Endothelial cell of umbilical vein (primary cell): Measurements from ENCODE around the gene SQSTM1. TPM values are rescaled to one million over a fixed set of nuclear protein-coding genes. Genes with fewer than 3 reads are reported as not detected.

ENCODE experiments used
- BruUV-seq: library from RNA; stranded (reverse); fragments of 400-500 nt; replicated peaks from 2 replicates; lab custom pipeline; 2021; lab: Mats Ljungman, UMichigan
- CTCF ChIA-PET: fragments of 300-600, 350-600 bp; sonication (Branson Sonifier 250); formaldehyde crosslinking; loops from one replicate; lab custom pipeline; 2021; ENCODE audit warnings: antibody characterized with exemption, inconsistent platforms; lab: Charles Lee
- POLR2A ChIA-PET: fragments of 300-600, 350-600 bp; sonication (Branson Sonifier 250); formaldehyde crosslinking; loops from one replicate; lab custom pipeline; 2021; ENCODE audit warnings: antibody characterized with exemption, inconsistent platforms; lab: Charles Lee
- DNase-seq: peaks from one replicate; pipeline ENCODE4 v3.0.0-alpha.2; 2011; ENCODE audit warnings: low read depth, low spot score
- FAIRE-seq: peaks from 2 replicates; lab custom pipeline; 2011; peaks lifted over from hg19 to GRCh38; lab: Jason Lieb, UNC
- H2AFZ ChIP-seq: 2 replicates; pipeline ENCODE4 v1.6.0; 2012; ENCODE audit warnings: low read depth, low read length, control low read depth, inconsistent platforms
- H3K27ac ChIP-seq: 2 replicates; pipeline ENCODE4 v1.5.1; 2011; ENCODE audit warnings: low read depth, mild to moderate bottlenecking, control low read depth, low read length, moderate library complexity; ENCODE audit not compliant: insufficient read depth
- H3K27me3 ChIP-seq, 2 experiments: 2 replicates each; pipeline versions ENCODE4 v1.6.0 to v1.6.1; 2011; ENCODE audit warnings: low read length in 2 of 2, mixed read lengths in 1 of 2; ENCODE audit not compliant: control insufficient read depth in 2 of 2, insufficient read depth in 2 of 2
- H3K36me3 ChIP-seq, 2 experiments: 2 replicates in 1 of 2; 3 replicates in 1 of 2; pipeline ENCODE4 v1.5.1; 2011; ENCODE audit warnings: low read length in 2 of 2, mild to moderate bottlenecking in 1 of 2, moderate library complexity in 1 of 2; ENCODE audit not compliant: control insufficient read depth in 2 of 2, insufficient read depth in 2 of 2; ENCODE audit errors: extremely low read depth in 1 of 2
- H3K4me1 ChIP-seq: 3 replicates; pipeline ENCODE4 v1.5.1; 2011; ENCODE audit warnings: mild to moderate bottlenecking, low read length; ENCODE audit not compliant: control insufficient read depth, insufficient read depth; ENCODE audit errors: extremely low read depth
- H3K4me2 ChIP-seq: 2 replicates; pipeline ENCODE4 v1.6.1; 2011; ENCODE audit warnings: low read length, control low read depth, mixed read lengths; ENCODE audit not compliant: insufficient read depth
- H3K4me3 ChIP-seq, 3 experiments: fragments of 200-600 bp in 1 of 3; sonication (generic), shearing (Covaris generic) in 1 of 3; replicated peaks in 1 of 3; 2 replicates each; pipeline ENCODE4 v1.5.1; 2011 to 2016; ENCODE audit warnings: control low read depth in 3 of 3, low read length in 3 of 3, mild to moderate bottlenecking in 2 of 3, inconsistent platforms in 1 of 3, low read depth in 1 of 3, moderate library complexity in 1 of 3; ENCODE audit not compliant: insufficient read depth in 1 of 3
- H3K79me2 ChIP-seq: 2 replicates; pipeline ENCODE4 v1.6.0; 2012; ENCODE audit warnings: low read length, inconsistent platforms; ENCODE audit not compliant: control insufficient read depth, insufficient read depth
- H3K9ac ChIP-seq: replicated peaks from 2 replicates; pipeline ENCODE3; 2011; ENCODE audit warnings: low read length, control low read depth; ENCODE audit not compliant: insufficient read depth; ENCODE audit errors: extremely low read depth
- H3K9me1 ChIP-seq: replicated peaks from 3 replicates; pipeline ENCODE4 v1.6.0; 2011; ENCODE audit warnings: mild to moderate bottlenecking, low read length; ENCODE audit not compliant: control insufficient read depth, insufficient read depth; ENCODE audit errors: extremely low read depth
- H3K9me3 ChIP-seq: replicated peaks from 2 replicates; pipeline ENCODE4 v1.5.1; 2012; ENCODE audit warnings: low read length, inconsistent platforms; ENCODE audit not compliant: control insufficient read depth, insufficient read depth
- H4K20me1 ChIP-seq: replicated peaks from 2 replicates; pipeline ENCODE3; 2011; ENCODE audit warnings: mild to moderate bottlenecking, low read length; ENCODE audit not compliant: control insufficient read depth, insufficient read depth; ENCODE audit errors: extremely low read depth
- EZH2 ChIP-seq: IDR thresholded peaks from 2 replicates; pipeline ENCODE4 v1.6.1; 2012; ENCODE audit warnings: borderline replicate concordance, low read depth, mild to moderate bottlenecking, moderate library complexity, low read length, inconsistent platforms; ENCODE audit not compliant: severe bottlenecking
- FOS ChIP-seq: IDR thresholded peaks from 2 replicates; pipeline ENCODE4 v1.6.1; 2011; ENCODE audit warnings: mild to moderate bottlenecking, low read length, moderate library complexity, borderline replicate concordance; ENCODE audit not compliant: insufficient read depth
- GATA2 ChIP-seq: IDR thresholded peaks from 2 replicates; pipeline ENCODE4 v1.7.0; 2011; ENCODE audit warnings: low read depth, mild to moderate bottlenecking, moderate library complexity, mixed read lengths, low read length; ENCODE audit not compliant: insufficient read length, insufficient read depth
- JUN ChIP-seq: IDR thresholded peaks from 2 replicates; pipeline ENCODE4 v1.6.1; 2011; ENCODE audit warnings: borderline replicate concordance, low read depth; ENCODE audit not compliant: insufficient read length, insufficient read depth
- MYC ChIP-seq: IDR thresholded peaks from one replicate; pipeline ENCODE4 v1.6.1; 2011; ENCODE audit warnings: mild to moderate bottlenecking, low read depth, low read length
- POLR2A ChIP-seq: IDR thresholded peaks from 2 replicates; pipeline ENCODE4 v1.6.1; 2012; ENCODE audit warnings: low read depth, mild to moderate bottlenecking, control low read depth, low read length
- POLR2AphosphoS5 ChIP-seq: IDR thresholded peaks from 2 replicates; pipeline ENCODE4 v1.6.1; 2012; ENCODE audit warnings: low read depth, mild to moderate bottlenecking, control low read depth, low read length, moderate library complexity; ENCODE audit not compliant: insufficient read depth
- dilution Hi-C: fragments of 300-500 bp; cut with MboI; formaldehyde crosslinking; loops from one replicate; pipeline ENCODE4 v1.15.0; 2019; ENCODE audit warnings: low sequenced_read_pairs; ENCODE audit not compliant: extremely low pct_ligation_motif_present
- intact Hi-C: fragments of 100-400 bp; cut with micrococcal nuclease; formaldehyde crosslinking; loops from one replicate; pipeline ENCODE4 v1.10.0; 2022
- polyA plus RNA-seq, 4 experiments: library from polyadenylated mRNA; depleted of rRNA in 3 of 4; stranded (reverse) in 3 of 4; unstranded in 1 of 4; fragments of >200 nt; gene quantifications; 2 replicates each; pipeline versions ENCODE4 v1.2.1 to v1.2.3, GENCODE V29; 2011 to 2012; ENCODE audit warnings: missing spikeins in 1 of 4
- total RNA-seq: library from RNA; stranded (reverse); gene quantifications from 2 replicates; pipeline ENCODE4 v1.2.3, GENCODE V29; 2021
- TF ChIP-seq, protein P1 (sequence below): IDR thresholded peaks from 2 replicates; pipeline ENCODE4 v1.6.1; 2011; ENCODE audit not compliant: insufficient read depth, insufficient read length
- TF ChIP-seq, protein P2 (sequence below), 2 donors: IDR thresholded peaks; 1 replicate in 1 of 2; 2 replicates in 1 of 2; pipeline ENCODE4 v1.5.1; 2011; ENCODE audit warnings: low read length in 2 of 2, mild to moderate bottlenecking in 2 of 2, moderate library complexity in 2 of 2, control low read depth in 1 of 2, inconsistent platforms in 1 of 2, low read depth in 1 of 2; ENCODE audit not compliant: insufficient read depth in 1 of 2; ENCODE audit errors: extremely low read depth in 1 of 2

The SQSTM1 gene
- total and polyA plus RNA-seq, 2 donors (not counting 3 experiments of a cell fraction or from before 2014, with no cell fraction given): 302 to 346 TPM

DNA sequence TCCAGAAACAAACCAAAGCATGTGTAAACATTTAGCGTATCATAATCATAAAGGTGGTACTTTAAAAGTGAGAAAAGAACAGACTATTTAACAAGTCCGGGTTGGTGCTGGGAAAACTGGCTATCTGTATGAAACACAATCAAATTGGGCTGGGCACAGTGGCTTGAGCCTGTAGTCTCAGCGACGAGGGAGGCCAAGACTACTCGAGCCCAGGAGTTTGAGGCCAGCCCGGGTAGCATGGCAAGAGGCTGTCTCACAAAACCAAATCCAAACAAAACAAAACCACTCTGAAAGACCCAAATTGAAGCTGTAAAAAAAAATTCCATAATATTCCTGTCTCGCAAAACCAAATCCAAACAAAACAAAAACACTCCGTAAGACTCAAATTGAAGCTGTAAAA lies 33.7 kb downstream of the SQSTM1 start:
- CTCF ChIA-PET: interaction anchor here (0.6 kb wide), 1 partner anchor 240 kb away, joined by 3 read pairs; no protein-coding TSS in a partner anchor
- no peak overlapping the region for H3K4me2 ChIP-seq

More for the DNA sequence above, 33.7 kb downstream of the SQSTM1 start:
- Histone ChIP-seq H2AFZ (no peak overlapping the region), H3K79me2 (no peaks in the 10 kb centered on the region), H3K9ac (no peak overlapping the region), H4K20me1 (no peaks in the 10 kb centered on the region), H3K36me3 (peaks cover 0 to 25% of the 10 kb centered on the region in 2 experiments), H3K27me3 (no peaks in the 10 kb centered on the region), H3K4me3 (no peak overlapping the region), H3K9me1 (no peaks in the 10 kb centered on the region), H3K27ac (no peak overlapping the region), H3K4me1 (no peaks in the 10 kb centered on the region), H3K9me3 (no peaks in the 10 kb centered on the region)
- POLR2A ChIA-PET: no interaction called here
- TF ChIP-seq MYC (no peak), POLR2AphosphoS5 (no peak), FOS (no peak), POLR2A (no peak), JUN (no peak), EZH2 (no peak), GATA2 (no peak)
- TF ChIP-seq, protein P1, sequence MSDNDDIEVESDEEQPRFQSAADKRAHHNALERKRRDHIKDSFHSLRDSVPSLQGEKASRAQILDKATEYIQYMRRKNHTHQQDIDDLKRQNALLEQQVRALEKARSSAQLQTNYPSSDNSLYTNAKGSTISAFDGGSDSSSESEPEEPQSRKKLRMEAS: no peak
- TF ChIP-seq, protein P2, sequence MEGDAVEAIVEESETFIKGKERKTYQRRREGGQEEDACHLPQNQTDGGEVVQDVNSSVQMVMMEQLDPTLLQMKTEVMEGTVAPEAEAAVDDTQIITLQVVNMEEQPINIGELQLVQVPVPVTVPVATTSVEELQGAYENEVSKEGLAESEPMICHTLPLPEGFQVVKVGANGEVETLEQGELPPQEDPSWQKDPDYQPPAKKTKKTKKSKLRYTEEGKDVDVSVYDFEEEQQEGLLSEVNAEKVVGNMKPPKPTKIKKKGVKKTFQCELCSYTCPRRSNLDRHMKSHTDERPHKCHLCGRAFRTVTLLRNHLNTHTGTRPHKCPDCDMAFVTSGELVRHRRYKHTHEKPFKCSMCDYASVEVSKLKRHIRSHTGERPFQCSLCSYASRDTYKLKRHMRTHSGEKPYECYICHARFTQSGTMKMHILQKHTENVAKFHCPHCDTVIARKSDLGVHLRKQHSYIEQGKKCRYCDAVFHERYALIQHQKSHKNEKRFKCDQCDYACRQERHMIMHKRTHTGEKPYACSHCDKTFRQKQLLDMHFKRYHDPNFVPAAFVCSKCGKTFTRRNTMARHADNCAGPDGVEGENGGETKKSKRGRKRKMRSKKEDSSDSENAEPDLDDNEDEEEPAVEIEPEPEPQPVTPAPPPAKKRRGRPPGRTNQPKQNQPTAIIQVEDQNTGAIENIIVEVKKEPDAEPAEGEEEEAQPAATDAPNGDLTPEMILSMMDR (IDR thresholded peaks at IDR 0.05; ENCODE audit: extremely low read depth in 1 of 2, insufficient read depth in 1 of 2, low read depth in 1 of 2, low read length in 2 of 2): no peak
- BruUV-seq: no TSS peak
- dilution Hi-C loops (no loop called here), intact Hi-C loops (no loop called here)
- DNase-seq: no peak
- no peak for FAIRE-seq
